Measurements from ENCODE around the gene SPINK8. TPM values are rescaled to one million over a fixed set of nuclear protein-coding genes. Genes with fewer than 3 reads are reported as not detected.

The SPINK8 gene
- total RNA-seq, 1 experiment from 2014 or later = not detected

GRCh38 chr3:48306290-48306689 lies 27.2 kb downstream of the SPINK8 start:
- no peak for DNase-seq (ENCODE audit: unreplicated experiment)
- POLR2A ChIA-PET = interaction anchor here (0.9 to 1.2 kb wide), 3 partner anchors 65 to 134 kb away, joined by 3 to 7 read pairs (median 5); partner anchors contain the start of genes CCDC51, TMA7 and ZNF589
- Mint-ChIP-seq H3K36me3 (ENCODE audit: insufficient read depth, unreplicated experiment) (no peaks in the 10 kb centered on the region), H3K27me3 (ENCODE audit: insufficient read depth, unreplicated experiment) (peaks cover 27% of the 10 kb centered on the region), H3K4me3 (ENCODE audit: unreplicated experiment) (no peak overlapping the region), H3K27ac (ENCODE audit: low read depth, unreplicated experiment) (no peak overlapping the region), H3K9me3 (ENCODE audit: unreplicated experiment) (no peaks in the 10 kb centered on the region), H3K4me1 (ENCODE audit: insufficient read depth, unreplicated experiment) (peaks cover 11% of the 10 kb centered on the region)
- no TSS peak for BruUV-seq (replicated peaks)
- intact Hi-C loops (cut with micrococcal nuclease) = no loop called here
- CTCF ChIA-PET = interaction anchor here (0.7 to 1.5 kb wide), 3 partner anchors 95 to 328 kb away, joined by 3 to 10 read pairs (median 4); no protein-coding TSS in a partner anchor
- no peak for TF ChIP-seq CTCF (IDR thresholded peaks at IDR 0.05; ENCODE audit: unreplicated experiment)

GRCh38 chr3:48305396-48305795 lies 28.1 kb downstream of the SPINK8 start:
- ChIA-PET CTCF (interaction anchor here (0.6 to 1.5 kb wide), 4 partner anchors 95 to 329 kb away, joined by 3 to 10 read pairs (median 4); no protein-coding TSS in a partner anchor), POLR2A (interaction anchor here (0.7 to 1.2 kb wide), 5 partner anchors 65 to 134 kb away, joined by 3 to 7 read pairs (median 4); partner anchors contain the start of genes CCDC51, TMA7 and ZNF589)
- peaks cover 13% of the 10 kb centered on the region for H3K4me1 Mint-ChIP-seq (ENCODE audit: insufficient read depth, unreplicated experiment)
- no peak overlapping the region for H3K4me3 Mint-ChIP-seq (ENCODE audit: unreplicated experiment)
- peaks cover 27% of the 10 kb centered on the region for H3K27me3 Mint-ChIP-seq (ENCODE audit: insufficient read depth, unreplicated experiment)
- TF ChIP-seq CTCF (IDR thresholded peaks at IDR 0.05; ENCODE audit: unreplicated experiment) = no peak
- intact Hi-C loops (cut with micrococcal nuclease) = no loop called here
- no peaks in the 10 kb centered on the region for H3K36me3 Mint-ChIP-seq (ENCODE audit: insufficient read depth, unreplicated experiment)
- H3K9me3 Mint-ChIP-seq (ENCODE audit: unreplicated experiment) = no peaks in the 10 kb centered on the region
- H3K27ac Mint-ChIP-seq (ENCODE audit: low read depth, unreplicated experiment) = no peak overlapping the region
- DNase-seq (ENCODE audit: unreplicated experiment) = peak; percentile 43
- BruUV-seq (replicated peaks) = no TSS peak

- TF ChIP-seq CTCF (IDR thresholded peaks at IDR 0.05; ENCODE audit: unreplicated experiment) = no peak
- Mint-ChIP-seq H3K4me1 (ENCODE audit: insufficient read depth, unreplicated experiment) (peaks cover 24% of the 10 kb centered on the region), H3K36me3 (ENCODE audit: insufficient read depth, unreplicated experiment) (peaks cover 2% of the 10 kb centered on the region), H3K4me3 (ENCODE audit: unreplicated experiment) (peak overlapping the region; percentile 97), H3K27me3 (ENCODE audit: insufficient read depth, unreplicated experiment) (peaks cover 13% of the 10 kb centered on the region), H3K9me3 (ENCODE audit: unreplicated experiment) (no peaks in the 10 kb centered on the region), H3K27ac (ENCODE audit: low read depth, unreplicated experiment) (peak overlapping the region; percentile 99)
- CTCF ChIA-PET = no interaction called here
- POLR2A ChIA-PET = no interaction called here
- no TSS peak for BruUV-seq (replicated peaks)
- no peak for DNase-seq (ENCODE audit: unreplicated experiment)
- intact Hi-C loops (cut with micrococcal nuclease) = no loop called here
Measured at GRCh38 chr3:48303021-48303420, 30.4 kb downstream of the SPINK8 start.

- peak; percentile 50 for DNase-seq (ENCODE audit: unreplicated experiment)
- intact Hi-C loops (cut with micrococcal nuclease) = no loop called here
Measured at GRCh38 chr3:48301800-48302166, 31.7 kb downstream of the SPINK8 start.

More at GRCh38 chr3:48301800-48302166, 31.7 kb downstream of the SPINK8 start:
- BruUV-seq (replicated peaks) = TSS peak; percentile 84
- peak overlapping the region; percentile 99 for H3K27ac Mint-ChIP-seq (ENCODE audit: low read depth, unreplicated experiment)
- peaks cover 24% of the 10 kb centered on the region for H3K4me1 Mint-ChIP-seq (ENCODE audit: insufficient read depth, unreplicated experiment)
- peaks cover 9% of the 10 kb centered on the region for H3K36me3 Mint-ChIP-seq (ENCODE audit: insufficient read depth, unreplicated experiment)
- TF ChIP-seq CTCF (IDR thresholded peaks at IDR 0.05; ENCODE audit: unreplicated experiment) = no peak
- CTCF ChIA-PET = interaction anchor here (0.6 kb wide), 1 partner anchor 86 kb away, joined by 3 read pairs; no protein-coding TSS in a partner anchor
- peaks cover 5% of the 10 kb centered on the region for H3K27me3 Mint-ChIP-seq (ENCODE audit: insufficient read depth, unreplicated experiment)
- H3K4me3 Mint-ChIP-seq (ENCODE audit: unreplicated experiment) = peak overlapping the region; percentile 97
- H3K9me3 Mint-ChIP-seq (ENCODE audit: unreplicated experiment) = no peaks in the 10 kb centered on the region
- POLR2A ChIA-PET = interaction anchor here (0.6 to 3.1 kb wide), 9 partner anchors 10 to 139 kb away, joined by 3 to 18 read pairs (median 3); partner anchors contain the start of genes CCDC51, TMA7 and ZNF589
